ENCODE measurements around the gene MAP3K9. TPM values are rescaled to one million over a fixed set of nuclear protein-coding genes. Genes with fewer than 3 reads are reported as not detected.

Gene MAP3K9
- total and polyA plus RNA-seq, 9 of the 15 experiments (the other 6 are each of a cell fraction or from before 2014, with no cell fraction given): 0.03 to 0.60 (median 0.36) TPM

DNA sequence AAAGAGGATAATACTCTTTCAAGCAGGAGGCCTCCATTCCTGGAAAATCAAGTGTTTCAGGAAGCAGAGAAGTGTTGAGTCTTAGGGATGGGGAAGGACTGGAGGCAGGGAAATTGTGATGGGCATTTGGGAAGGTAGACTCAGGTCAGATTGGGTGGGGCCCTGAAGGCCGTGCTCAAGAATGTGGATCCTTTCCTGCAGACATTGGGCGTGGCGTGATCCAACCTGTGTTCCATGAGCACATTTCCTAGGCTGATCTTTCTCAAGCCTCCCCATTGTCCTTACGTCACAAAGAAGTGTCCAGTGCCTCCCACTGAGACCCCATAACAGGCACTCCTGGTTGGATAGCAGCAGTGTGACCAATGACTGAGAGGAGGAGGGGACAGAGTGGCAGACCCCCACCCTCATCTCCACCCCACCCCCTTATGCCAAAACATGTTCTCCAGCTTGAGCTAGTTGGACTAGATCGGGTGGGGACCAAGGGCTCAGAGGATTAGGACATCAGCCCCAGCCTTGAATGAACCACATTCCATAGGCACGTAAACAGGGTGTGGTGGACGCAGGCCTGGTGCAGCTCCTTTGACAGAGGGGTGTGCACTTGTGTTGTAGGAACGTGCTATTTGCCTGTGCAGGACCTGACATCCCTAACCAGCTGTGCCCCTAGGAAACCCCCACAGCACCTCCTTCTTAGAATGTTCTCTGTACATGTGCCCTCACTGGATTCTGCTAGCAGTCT lies 90.8 kb downstream of the MAP3K9 start:
- ATAC-seq (no peak), FAIRE-seq (no peak), DNase-seq (ENCODE audit: extremely low read depth in 1 of 4, low spot score in 3 of 4) (no peak)
- intact Hi-C loops (cut with micrococcal nuclease): loop anchor here (10.0 kb wide), 1 partner anchor 94 kb away; no protein-coding TSS in a partner anchor
- no TSS peak for BruUV-seq (replicated peaks)
- Histone ChIP-seq H3K79me2 (ENCODE audit: control insufficient read depth, insufficient read depth, low read length) (no peaks in the 10 kb centered on the region), H3K4me1 (replicated peaks in 1 of 2; ENCODE audit: control insufficient read depth in 2 of 2, insufficient read depth in 2 of 2, low read length in 2 of 2) (no peaks in the 10 kb centered on the region), H3K9me3 (replicated peaks; ENCODE audit: control insufficient read depth, insufficient read depth, low read depth, low read length) (no peaks in the 10 kb centered on the region), H3K36me3 (ENCODE audit: control insufficient read depth, insufficient read depth, low read length) (no peaks in the 10 kb centered on the region), H3K27ac (ENCODE audit: extremely low read depth, low read depth, low read length) (no peak overlapping the region), H4K20me1 (replicated peaks; ENCODE audit: control insufficient read depth, insufficient read depth, low read length) (no peaks in the 10 kb centered on the region), H3K4me3 (no peak overlapping the region), H3K27me3 (ENCODE audit: control insufficient read depth in 2 of 2, insufficient read depth in 2 of 2, low read length in 2 of 2) (peaks cover 0 to 6% of the 10 kb centered on the region in 2 experiments; a peak in 2 of 5 replicates), H3K9ac (ENCODE audit: insufficient read depth in 1 of 2, low read depth in 2 of 2, low read length in 2 of 2) (no peak overlapping the region), H3K9me1 (ENCODE audit: control insufficient read depth, insufficient read depth, low read length) (no peaks in the 10 kb centered on the region), H3K4me2 (ENCODE audit: insufficient read depth, low read length) (no peak overlapping the region), H2AFZ (ENCODE audit: low read depth, low read length) (no peak overlapping the region)
- in situ Hi-C loops (cut with MboI): no loop called here
- POLR2A ChIA-PET: no interaction called here
- 0% methylated on average over 6 of the region's 8 CpGs for WGBS (ENCODE audit: insufficient coverage, low coverage, missing lambda C conversion rate)
- no peak for TF ChIP-seq TRIM25 (IDR thresholded peaks at IDR 0.05; ENCODE audit: borderline replicate concordance)
- CTCF ChIA-PET (ENCODE audit: low intra/inter-chr PET ratio): no interaction called here

DNA sequence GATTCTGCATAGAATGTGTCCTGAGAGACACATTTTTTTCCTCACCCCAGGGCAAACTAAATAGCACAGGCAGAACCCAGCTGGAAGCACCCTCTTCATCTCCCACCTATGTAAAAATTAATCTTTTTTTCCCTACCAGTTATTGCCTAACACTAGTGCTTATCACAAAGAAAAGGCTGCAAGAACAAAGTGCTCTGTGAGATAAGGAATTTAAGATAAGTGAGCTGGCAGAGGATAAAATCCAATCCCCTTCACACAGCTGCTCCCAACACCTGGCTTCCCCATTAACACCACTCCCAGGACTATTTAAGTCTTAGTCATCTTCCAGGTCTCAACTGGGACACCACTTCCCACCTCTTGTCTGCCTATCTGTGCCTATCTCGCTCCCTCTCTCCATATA lies 92.4 kb downstream of the MAP3K9 start:
- 0% methylated on average over 1 of the region's 1 CpG for WGBS (ENCODE audit: insufficient coverage, low coverage, missing lambda C conversion rate)
- TF ChIP-seq ZNF444 (CRISPR knock-in tag; IDR thresholded peaks at IDR 0.05) (no peak), SAP30 (IDR thresholded peaks at IDR 0.05; ENCODE audit: borderline replicate concordance, insufficient read depth, low read depth, low read length, poor library complexity, severe bottlenecking) (no peak), CXXC5 (CRISPR knock-in tag; IDR thresholded peaks at IDR 0.05) (no peak), ELF4 (CRISPR knock-in tag; IDR thresholded peaks at IDR 0.05) (no peak), BCLAF1 (IDR thresholded peaks at IDR 0.05; ENCODE audit: borderline replicate concordance in 1 of 2, control insufficient read depth in 1 of 2, low read depth in 2 of 2, low read length in 1 of 2) (no peak), CBFA2T3 (IDR thresholded peaks at IDR 0.05) (peak; percentile 54), ZBTB7A (IDR thresholded peaks at IDR 0.05; ENCODE audit: borderline replicate concordance, control insufficient read depth, low read depth, low read length) (no peak), RBM14 (IDR thresholded peaks at IDR 0.05; ENCODE audit: borderline replicate concordance, insufficient read depth, low read depth, low read length) (no peak)

More for the DNA sequence above, 92.4 kb downstream of the MAP3K9 start:
- H3K79me2 ChIP-seq (ENCODE audit: control insufficient read depth, insufficient read depth, low read length): no peaks in the 10 kb centered on the region
- peak in 1 of 4 experiments; percentile 8 for DNase-seq (ENCODE audit: extremely low read depth in 1 of 4, low spot score in 3 of 4)
- no peak overlapping the region for H2AFZ ChIP-seq (ENCODE audit: low read depth, low read length)
- no peak for ATAC-seq
- no TSS peak for BruUV-seq (replicated peaks)
- no peak overlapping the region for H3K4me3 ChIP-seq
- no peak overlapping the region for H3K27ac ChIP-seq (ENCODE audit: extremely low read depth, low read depth, low read length)
- no peak overlapping the region for H3K9ac ChIP-seq (ENCODE audit: insufficient read depth in 1 of 2, low read depth in 2 of 2, low read length in 2 of 2)
- H4K20me1 ChIP-seq (replicated peaks; ENCODE audit: control insufficient read depth, insufficient read depth, low read length): no peaks in the 10 kb centered on the region
- intact Hi-C loops (cut with micrococcal nuclease) (loop anchor here (10.0 kb wide), 1 partner anchor 92 kb away; no protein-coding TSS in a partner anchor), in situ Hi-C loops (cut with MboI) (no loop called here)
- H3K27me3 ChIP-seq (ENCODE audit: control insufficient read depth in 2 of 2, insufficient read depth in 2 of 2, low read length in 2 of 2): peaks cover 0 to 6% of the 10 kb centered on the region in 2 experiments; a peak in 2 of 5 replicates
- no peaks in the 10 kb centered on the region for H3K9me1 ChIP-seq (ENCODE audit: control insufficient read depth, insufficient read depth, low read length)
- H3K9me3 ChIP-seq (replicated peaks; ENCODE audit: control insufficient read depth, insufficient read depth, low read depth, low read length): no peaks in the 10 kb centered on the region
- ChIA-PET CTCF (ENCODE audit: low intra/inter-chr PET ratio) (no interaction called here), POLR2A (interaction anchor here (0.6 kb wide), 3 partner anchors 55 to 584 kb away, joined by 3 to 4 read pairs (median 4); no protein-coding TSS in a partner anchor)
- no peaks in the 10 kb centered on the region for H3K4me1 ChIP-seq (replicated peaks in 1 of 2; ENCODE audit: control insufficient read depth in 2 of 2, insufficient read depth in 2 of 2, low read length in 2 of 2)
- FAIRE-seq: no peak
- H3K36me3 ChIP-seq (ENCODE audit: control insufficient read depth, insufficient read depth, low read length): no peaks in the 10 kb centered on the region
- no peak overlapping the region for H3K4me2 ChIP-seq (ENCODE audit: insufficient read depth, low read length)
